HEK293T (cell line): ENCODE results near the gene HNRNPU.

ENCODE experiments used
- FOXM1 ChIP-seq: fragments of 450-650 bp; IDR thresholded peaks from 2 replicates; pipeline ENCODE4 v1.6.1; 2017; ENCODE audit warnings: mild to moderate bottlenecking, borderline replicate concordance
- SP1 ChIP-seq: fragments of 450-650 bp; IDR thresholded peaks from 2 replicates; pipeline ENCODE4 v1.6.1; 2017
- ZNF384 ChIP-seq: fragments of 450-650 bp; IDR thresholded peaks from 2 replicates; pipeline ENCODE4 v1.6.1; 2016

DNA sequence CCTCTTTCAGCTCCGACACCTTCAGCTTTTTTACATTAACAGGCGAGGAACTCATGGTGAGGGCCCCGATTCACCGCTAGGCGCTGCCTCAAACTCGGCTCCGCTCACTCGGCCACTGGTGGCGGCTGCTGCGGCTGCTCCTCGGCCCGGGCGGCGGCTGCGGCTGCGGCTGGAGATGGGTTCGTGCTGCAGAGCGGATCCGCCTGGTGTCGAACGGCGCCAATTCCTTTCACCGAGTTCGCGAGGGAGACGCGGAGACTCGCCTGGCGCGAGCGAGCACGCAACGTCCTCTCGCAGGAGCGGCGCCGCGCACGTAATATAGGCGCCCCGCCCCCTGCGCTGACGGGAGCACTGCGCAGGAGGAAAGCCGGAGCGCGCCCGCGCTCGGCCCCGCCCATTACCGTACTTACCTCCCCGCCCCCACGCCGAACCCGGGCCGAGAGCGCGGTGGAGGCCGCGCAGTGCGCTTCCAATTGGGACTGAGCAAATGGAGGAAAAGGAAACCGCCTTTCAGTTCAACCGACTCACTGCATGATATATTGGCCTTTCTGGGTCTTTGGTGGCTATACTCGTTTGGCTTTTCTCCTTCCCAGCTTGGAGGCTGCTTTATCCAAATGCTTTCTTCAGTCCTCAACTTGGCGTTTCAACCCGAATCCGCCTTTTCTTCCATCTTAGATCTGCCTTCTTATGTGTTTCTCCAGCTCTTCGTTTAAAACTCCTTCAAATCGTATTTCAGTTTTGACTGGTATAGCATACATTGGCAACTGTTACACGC lies at the start of gene HNRNPU:
- TF ChIP-seq ZNF384 (no peak), FOXM1 (no peak), SP1 (no peak)
